ENCODE measurements around the gene MYRIP. TPM values are rescaled to one million over a fixed set of nuclear protein-coding genes. Genes with fewer than 3 reads are reported as not detected.

MYRIP gene
- total and polyA plus RNA-seq, 4 donors, result 0.98 to 11.7 (median 6.8) TPM

DNA sequence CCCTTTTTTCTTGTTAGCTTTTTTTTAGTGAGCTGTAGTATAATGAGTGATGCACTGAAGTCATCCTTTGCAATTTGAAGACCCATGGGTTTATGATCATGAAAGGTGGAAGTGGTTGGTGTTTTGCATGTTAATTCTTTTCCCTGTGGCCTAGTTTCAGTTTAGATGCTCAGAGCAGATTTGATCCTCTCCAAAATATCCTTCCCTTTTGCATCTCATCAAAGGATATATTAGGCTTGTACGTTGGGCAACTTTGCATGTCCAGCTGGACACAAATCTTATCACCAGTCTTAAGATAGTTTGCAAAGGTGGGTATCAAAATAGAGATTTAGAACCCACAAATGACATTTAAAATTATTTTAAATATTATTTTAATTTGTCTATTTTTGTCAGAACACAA, 72.7 kb downstream of the MYRIP start:
- no peak overlapping the region for H3K9ac ChIP-seq (ENCODE audit: low read depth in 1 of 2, low read length in 2 of 2)
- 93% methylated on average over 1 of the region's 1 CpG for WGBS
- H3K4me3 ChIP-seq (ENCODE audit: low read depth in 1 of 3, low read length in 3 of 3), result no peak overlapping the region
- no peaks in the 10 kb centered on the region for H3K4me1 ChIP-seq (ENCODE audit: control insufficient read depth in 4 of 4, insufficient read depth in 4 of 4, low read length in 3 of 4)
- H3K9me3 ChIP-seq (ENCODE audit: control insufficient read depth in 4 of 4, low read length in 3 of 4), result no peaks in the 10 kb centered on the region
- no peaks in the 10 kb centered on the region for H3K27me3 ChIP-seq (ENCODE audit: control insufficient read depth in 4 of 4, insufficient read depth in 4 of 4, low read length in 3 of 4)
- no peak for DNase-seq (ENCODE audit: low spot score)
- H3K27ac ChIP-seq (ENCODE audit: low read depth in 1 of 2, low read length in 2 of 2), result no peak overlapping the region
- no peaks in the 10 kb centered on the region for H3K36me3 ChIP-seq (ENCODE audit: control insufficient read depth in 4 of 4, insufficient read depth in 3 of 4, low read depth in 1 of 4, low read length in 3 of 4)
- TF ChIP-seq JUND (IDR thresholded peaks at IDR 0.05), result no peak
- TF ChIP-seq, protein P1, sequence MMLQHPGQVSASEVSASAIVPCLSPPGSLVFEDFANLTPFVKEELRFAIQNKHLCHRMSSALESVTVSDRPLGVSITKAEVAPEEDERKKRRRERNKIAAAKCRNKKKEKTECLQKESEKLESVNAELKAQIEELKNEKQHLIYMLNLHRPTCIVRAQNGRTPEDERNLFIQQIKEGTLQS (IDR thresholded peaks at IDR 0.05), result no peak
- no peak for TF ChIP-seq FOXA2 (IDR thresholded peaks at IDR 0.05)
- TF ChIP-seq NR2F2 (IDR thresholded peaks at IDR 0.05), result no peak
- TF ChIP-seq, protein P2, sequence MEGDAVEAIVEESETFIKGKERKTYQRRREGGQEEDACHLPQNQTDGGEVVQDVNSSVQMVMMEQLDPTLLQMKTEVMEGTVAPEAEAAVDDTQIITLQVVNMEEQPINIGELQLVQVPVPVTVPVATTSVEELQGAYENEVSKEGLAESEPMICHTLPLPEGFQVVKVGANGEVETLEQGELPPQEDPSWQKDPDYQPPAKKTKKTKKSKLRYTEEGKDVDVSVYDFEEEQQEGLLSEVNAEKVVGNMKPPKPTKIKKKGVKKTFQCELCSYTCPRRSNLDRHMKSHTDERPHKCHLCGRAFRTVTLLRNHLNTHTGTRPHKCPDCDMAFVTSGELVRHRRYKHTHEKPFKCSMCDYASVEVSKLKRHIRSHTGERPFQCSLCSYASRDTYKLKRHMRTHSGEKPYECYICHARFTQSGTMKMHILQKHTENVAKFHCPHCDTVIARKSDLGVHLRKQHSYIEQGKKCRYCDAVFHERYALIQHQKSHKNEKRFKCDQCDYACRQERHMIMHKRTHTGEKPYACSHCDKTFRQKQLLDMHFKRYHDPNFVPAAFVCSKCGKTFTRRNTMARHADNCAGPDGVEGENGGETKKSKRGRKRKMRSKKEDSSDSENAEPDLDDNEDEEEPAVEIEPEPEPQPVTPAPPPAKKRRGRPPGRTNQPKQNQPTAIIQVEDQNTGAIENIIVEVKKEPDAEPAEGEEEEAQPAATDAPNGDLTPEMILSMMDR (IDR thresholded peaks at IDR 0.05; ENCODE audit: low read depth, low read length, missing input control), result no peak
- no peak for TF ChIP-seq ZBTB33 (IDR thresholded peaks at IDR 0.05)
- TF ChIP-seq HNF4G (IDR thresholded peaks at IDR 0.05), result no peak
- TF ChIP-seq RAD21 (IDR thresholded peaks at IDR 0.05), result no peak
- TF ChIP-seq YY1 (IDR thresholded peaks at IDR 0.05), result no peak
- no peak for TF ChIP-seq GABPA (IDR thresholded peaks at IDR 0.05 in 1 of 2, conservative IDR thresholded peaks at IDR 0.05 in 1 of 2)
- no peak for TF ChIP-seq SP1 (IDR thresholded peaks at IDR 0.05)
- no peak for TF ChIP-seq TAF1 (conservative IDR thresholded peaks at IDR 0.05)
- TF ChIP-seq MAX (IDR thresholded peaks at IDR 0.05), result no peak
- TF ChIP-seq EGR1 (IDR thresholded peaks at IDR 0.05; ENCODE audit: low read depth in 2 of 2), result no peak
- TF ChIP-seq HNF4A (conservative IDR thresholded peaks at IDR 0.05), result no peak
- TF ChIP-seq REST (IDR thresholded peaks at IDR 0.05), result no peak
- TF ChIP-seq FOXA1 (IDR thresholded peaks at IDR 0.05), result no peak
- no peak for TF ChIP-seq RXRA (IDR thresholded peaks at IDR 0.05)

All from liver (tissue), 9 donors.